ENCODE measurements around the gene PDE6B. TPM values are rescaled to one million over a fixed set of nuclear protein-coding genes. Genes with fewer than 3 reads are reported as not detected.

PDE6B gene
- total RNA-seq, 4 donors from 2014 or later: 0.98 to 1.3 TPM; not detected in 2

GRCh38 chr4:620201-620600, 5.2 kb upstream of the PDE6B start:
- DNase-seq (ENCODE audit: low spot score in 2 of 2): no peak
- Histone ChIP-seq H3K36me3 (no peaks in the 10 kb centered on the region), H3K9me3 (no peaks in the 10 kb centered on the region), H3K27me3 (no peaks in the 10 kb centered on the region), H3K4me3 (no peak overlapping the region), H3K4me1 (no peaks in the 10 kb centered on the region), H3K27ac (no peak overlapping the region)
- TF ChIP-seq POLR2A (IDR thresholded peaks at IDR 0.05) (no peak), CTCF (IDR thresholded peaks at IDR 0.05) (no peak), EP300 (IDR thresholded peaks at IDR 0.05) (no peak)
- 80 to 82% methylated on average over 11 of the region's 11 CpGs for WGBS, 2 donors

- no peaks in the 10 kb centered on the region for H3K9me3 ChIP-seq
- H3K27me3 ChIP-seq: no peaks in the 10 kb centered on the region
- no peak overlapping the region for H3K4me3 ChIP-seq
- H3K36me3 ChIP-seq: no peaks in the 10 kb centered on the region
- no peak for DNase-seq (ENCODE audit: low spot score in 2 of 2)
- WGBS, 2 donors: 92% methylated on average over 19 of the region's 19 CpGs
- H3K4me1 ChIP-seq: no peaks in the 10 kb centered on the region
- TF ChIP-seq POLR2A (IDR thresholded peaks at IDR 0.05) (no peak), CTCF (IDR thresholded peaks at IDR 0.05) (no peak), EP300 (IDR thresholded peaks at IDR 0.05) (no peak)
- H3K27ac ChIP-seq: no peak overlapping the region
These were observed 4.5 kb upstream of the PDE6B start for GRCh38 chr4:620851-621261.

GRCh38 chr4:621296-622070, 3.9 kb upstream of the PDE6B start:
- no peaks in the 10 kb centered on the region for H3K27me3 ChIP-seq
- no peak for DNase-seq (ENCODE audit: low spot score in 2 of 2)
- H3K4me1 ChIP-seq: no peaks in the 10 kb centered on the region
- no peaks in the 10 kb centered on the region for H3K36me3 ChIP-seq
- H3K4me3 ChIP-seq: no peak overlapping the region
- no peak overlapping the region for H3K27ac ChIP-seq
- 75 to 76% methylated on average over 13 to 19 of the region's 22 CpGs for WGBS, 2 donors
- H3K9me3 ChIP-seq: no peaks in the 10 kb centered on the region
- TF ChIP-seq EP300 (IDR thresholded peaks at IDR 0.05): no peak
- TF ChIP-seq CTCF (IDR thresholded peaks at IDR 0.05): no peak
- no peak for TF ChIP-seq POLR2A (IDR thresholded peaks at IDR 0.05)

DNA sequence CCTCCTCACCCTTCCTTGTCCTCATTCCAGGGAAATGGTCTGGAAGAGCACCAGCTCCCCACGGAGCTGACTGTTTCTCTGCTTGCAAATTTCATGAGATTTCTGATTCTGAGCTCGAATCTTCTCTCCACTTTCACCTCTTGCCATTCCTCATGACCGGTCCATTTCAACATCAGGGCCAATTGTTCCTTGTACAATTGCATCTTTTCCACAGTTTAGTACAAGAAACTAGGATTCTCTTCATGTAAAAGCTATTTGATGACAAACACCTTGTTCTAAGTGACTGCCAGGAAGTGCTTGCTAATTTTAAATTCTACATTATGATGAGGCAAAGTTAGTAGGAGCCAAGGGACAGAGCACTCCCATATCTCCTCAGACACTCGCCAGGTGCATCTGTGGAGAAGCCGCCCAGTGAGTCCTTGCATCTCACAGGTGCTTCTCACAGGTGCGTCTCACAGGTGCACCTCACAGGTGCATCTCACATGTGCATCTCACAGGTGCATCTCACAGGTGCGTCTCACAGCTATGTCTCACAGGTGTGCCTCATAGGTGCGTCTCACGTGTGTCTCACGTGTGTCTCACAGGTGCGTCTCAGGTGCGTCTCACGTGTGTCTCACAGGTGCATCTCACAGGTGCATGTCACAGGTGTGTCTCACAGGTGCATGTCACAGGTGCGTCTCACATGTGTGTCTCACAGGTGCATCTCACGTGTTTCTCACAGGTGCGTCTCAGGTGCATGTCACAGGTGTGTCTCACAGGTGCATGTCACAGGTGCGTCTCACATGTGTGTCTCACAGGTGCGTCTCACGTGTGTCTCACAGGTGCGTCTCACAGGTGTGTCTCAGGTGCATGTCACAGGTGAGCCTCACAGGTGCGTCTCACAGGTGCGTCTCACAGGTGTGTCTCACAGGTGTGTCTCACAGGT, 3.0 kb upstream of the PDE6B start:
- Histone ChIP-seq H3K4me3 (no peak overlapping the region), H3K9me3 (no peaks in the 10 kb centered on the region), H3K27me3 (no peaks in the 10 kb centered on the region), H3K36me3 (no peaks in the 10 kb centered on the region), H3K27ac (no peak overlapping the region), H3K4me1 (no peaks in the 10 kb centered on the region)
- TF ChIP-seq CTCF (IDR thresholded peaks at IDR 0.05): no peak
- TF ChIP-seq EP300 (IDR thresholded peaks at IDR 0.05): no peak
- no peak for TF ChIP-seq POLR2A (IDR thresholded peaks at IDR 0.05)
- DNase-seq (ENCODE audit: low spot score in 2 of 2): no peak
- 81 to 89% methylated on average over 22 of the region's 22 CpGs for WGBS, 2 donors
